Smooth muscle cell of the coronary artery (primary cell): ENCODE results near the gene OR8A1. TPM values are rescaled to one million over a fixed set of nuclear protein-coding genes. Genes with fewer than 3 reads are reported as not detected.

ENCODE experiments used
- total RNA-seq: library from RNA; depleted of rRNA; stranded (reverse); fragments of >200 nt; gene quantifications from 2 replicates; pipeline ENCODE4 v1.2.3, GENCODE V29; 2014; ENCODE audit warnings: low replicate concordance

The OR8A1 gene
- not detected in 2 replicates for total RNA-seq

GRCh38 chr11:124569697-124570096, at the start of gene OR8A1:
OR8A1 (plus strand) TSS chr11:124569997; CDS start chr11:124570120, 123 bp downstream.

GRCh38 chr11:124543554-124543953, 26.2 kb upstream of the OR8A1 start, which contains the start of gene OR8B12:
OR8B12 (minus strand) TSS chr11:124543654; CDS start chr11:124543654, 0 bp downstream.

GRCh38 chr11:124611064-124611463, 41.3 kb downstream of the OR8A1 start, which contains the start of gene PANX3:
PANX3 (plus strand) TSS chr11:124611428; CDS start chr11:124611557, 129 bp downstream.

Other genes with a start within 250 kb of the OR8A1 start
- gene OR8D2, start 249.8 kb upstream of the OR8A1 start, total RNA-seq: not detected in 2 replicates
- not detected in 2 replicates for gene OR8B2, start 185.5 kb upstream of the OR8A1 start, total RNA-seq
- not detected in 2 replicates for gene OR8B3, start 171.0 kb upstream of the OR8A1 start, total RNA-seq
- gene OR8B4, start 145.1 kb upstream of the OR8A1 start, total RNA-seq: not detected in 2 replicates
- gene OR8B8, start 124.3 kb upstream of the OR8A1 start, total RNA-seq: not detected in 2 replicates
- gene OR8B12, start 26.3 kb upstream of the OR8A1 start, total RNA-seq: not detected in 2 replicates
- not detected in 2 replicates for gene PANX3, start 41.4 kb downstream of the OR8A1 start, total RNA-seq
- gene TBRG1, start 52.9 kb downstream of the OR8A1 start, total RNA-seq: 14.5 and 18.3 TPM in 2 replicates
- 12.5 and 20.1 TPM in 2 replicates for gene SIAE, start 103.7 kb downstream of the OR8A1 start, total RNA-seq
- gene SPA17, start 103.9 kb downstream of the OR8A1 start, total RNA-seq: 7.8 and 10.1 TPM in 2 replicates
- gene NRGN, start 169.9 kb downstream of the OR8A1 start, total RNA-seq: 0.30 and 0.47 TPM in 2 replicates
- not detected in 2 replicates for gene VSIG2, start 182.3 kb downstream of the OR8A1 start, total RNA-seq
- gene ESAM, start 192.3 kb downstream of the OR8A1 start, total RNA-seq: 0.23 and 3.8 TPM in 2 replicates
- gene MSANTD2, start 230.4 kb downstream of the OR8A1 start, total RNA-seq: 2.9 and 6.5 TPM in 2 replicates